ENCODE results near the gene CRISP2.
"Not testable (repeated sequence)": the region's sequence is repeated elsewhere in the genome, so short reads cannot be mapped to it uniquely, and the experiment has no call there.

CRISP2 gene, protein sequence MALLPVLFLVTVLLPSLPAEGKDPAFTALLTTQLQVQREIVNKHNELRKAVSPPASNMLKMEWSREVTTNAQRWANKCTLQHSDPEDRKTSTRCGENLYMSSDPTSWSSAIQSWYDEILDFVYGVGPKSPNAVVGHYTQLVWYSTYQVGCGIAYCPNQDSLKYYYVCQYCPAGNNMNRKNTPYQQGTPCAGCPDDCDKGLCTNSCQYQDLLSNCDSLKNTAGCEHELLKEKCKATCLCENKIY

DNA sequence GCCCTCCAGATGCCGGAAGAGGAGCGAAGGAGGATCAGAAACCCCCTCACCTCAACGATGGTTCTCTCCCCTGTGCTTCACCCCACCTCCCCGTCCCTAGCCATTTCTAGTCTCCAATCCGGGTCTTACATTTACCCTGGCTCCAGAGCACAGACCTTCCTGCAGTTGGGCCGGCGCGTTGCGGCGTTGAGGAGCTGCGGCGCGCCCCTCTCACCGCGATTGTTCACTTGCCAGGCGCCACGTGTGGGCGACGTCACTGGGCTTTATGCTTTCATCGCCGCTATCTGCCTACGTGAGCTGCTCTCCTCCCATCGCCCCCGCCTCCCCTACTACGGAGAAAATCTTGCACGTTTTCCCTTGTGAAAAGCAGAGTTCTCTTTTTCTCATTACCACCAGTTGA lies at the start of gene CRISP2:
TSS of gene CRISP2 (minus strand) at position 198 of the 400 bp plus-strand sequence. CDS start 4,347 bp downstream, outside the sequence.
- peak; percentile 88 for DNase-seq

- peak; percentile 17 for DNase-seq
Measured at GRCh38 chr6:49744259-49744658, 30.9 kb upstream of the CRISP2 start, which contains the start of gene CRISP3. TSS of gene CRISP3 (minus strand) at chr6:49744388. CDS start at chr6:49744367, 21 bp downstream.

GRCh38 chr6:49743429-49743828 lies 30.1 kb upstream of the CRISP2 start:
- no peak for DNase-seq

DNA sequence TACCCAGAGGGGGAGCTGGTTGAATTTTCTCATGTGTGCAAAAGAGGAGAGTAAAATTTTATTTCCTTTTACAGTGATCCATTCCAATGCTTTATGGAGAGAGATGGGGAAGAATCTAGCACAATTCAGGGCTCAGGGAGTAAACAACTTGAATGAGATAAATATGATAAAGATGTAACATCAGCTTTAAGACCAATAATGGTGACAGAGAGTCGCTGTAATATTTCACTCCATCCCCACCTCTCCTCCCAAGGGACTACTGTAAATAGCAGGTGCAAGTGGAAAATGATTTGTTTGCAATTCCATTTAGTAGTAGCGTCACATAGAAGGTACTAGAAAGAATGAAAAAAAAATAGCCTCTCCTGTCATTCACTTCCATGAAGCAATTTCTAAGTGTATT lies 26.1 kb upstream of the CRISP2 start:
- DNase-seq, result peak; percentile 91

- DNase-seq, result no peak
Measured at GRCh38 chr6:49736017-49736508, 22.7 kb upstream of the CRISP2 start.

DNA sequence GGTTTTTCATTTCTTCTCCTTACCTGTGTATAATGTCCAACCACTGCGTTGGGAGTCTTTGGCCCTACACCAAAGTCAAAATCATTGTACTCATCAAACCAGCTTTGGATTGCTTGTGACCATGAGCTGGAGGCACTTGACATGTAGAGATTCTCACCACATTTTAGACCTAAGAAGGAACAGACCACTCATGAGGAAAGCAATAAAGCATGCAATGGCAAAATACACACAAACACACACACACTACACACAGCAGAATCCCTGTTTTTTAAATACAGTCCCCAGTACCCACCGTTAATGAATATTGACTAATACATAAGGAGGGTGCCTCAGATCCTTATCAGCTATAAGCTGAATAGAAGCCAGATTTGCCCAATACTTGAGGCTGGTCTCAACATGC lies 20.3 kb upstream of the CRISP2 start:
- no peak for DNase-seq

DNA sequence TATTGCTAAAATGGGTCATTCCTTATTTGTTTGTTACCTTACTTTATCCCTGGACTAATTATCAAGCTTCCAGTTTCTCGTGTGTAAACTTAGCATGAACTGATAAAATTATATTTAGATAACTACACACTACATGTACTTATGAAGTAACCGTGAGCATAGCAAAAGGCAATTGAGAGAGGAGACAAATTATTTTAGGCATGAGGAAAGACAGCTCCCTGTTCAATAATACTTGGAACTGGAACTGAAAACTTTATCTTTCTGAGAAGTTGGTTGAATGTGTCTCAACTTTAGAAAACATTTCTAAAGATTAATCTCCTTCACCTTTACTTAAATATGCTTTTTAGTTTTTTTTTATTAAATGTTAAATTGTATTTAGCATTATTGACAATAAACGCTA lies 19.4 kb upstream of the CRISP2 start:
- DNase-seq, result no peak

DNA sequence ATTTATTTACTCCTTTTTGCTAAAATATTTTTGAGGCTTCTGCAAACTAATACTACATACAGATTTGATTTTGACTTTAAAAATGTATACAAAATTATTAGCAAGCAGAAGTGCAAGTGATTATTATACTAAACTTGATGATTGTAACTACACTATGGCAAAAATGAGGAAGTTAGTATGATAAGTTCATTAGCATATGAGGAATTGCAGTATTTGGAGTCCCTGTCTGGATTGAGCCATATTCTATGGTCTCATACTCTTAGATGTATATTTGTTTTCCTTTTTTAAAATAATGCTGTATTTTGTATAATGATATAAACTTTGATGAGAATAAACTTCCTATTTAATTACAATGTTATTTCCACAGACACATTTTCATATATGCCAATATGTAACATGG lies 16.9 kb upstream of the CRISP2 start:
- DNase-seq, result no peak

DNA sequence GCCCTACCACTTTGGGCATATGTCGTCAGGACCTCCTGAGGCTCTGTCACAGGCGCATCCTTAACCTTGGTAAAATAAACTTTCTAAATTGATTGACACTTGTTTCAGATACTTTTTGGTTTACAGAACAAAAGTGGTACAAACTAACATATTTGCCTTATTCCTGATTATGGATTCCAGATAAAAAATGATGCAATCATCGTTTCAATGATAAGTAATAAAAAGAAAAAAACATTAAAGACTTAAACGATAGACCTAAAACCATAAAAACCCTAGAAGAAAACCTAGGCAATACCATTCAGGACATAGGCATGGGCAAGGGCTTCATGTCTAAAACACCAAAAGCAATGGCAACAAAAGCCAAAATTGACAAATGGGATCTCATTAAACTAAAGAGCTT lies 10.6 kb upstream of the CRISP2 start:
- not testable (repeated sequence) for DNase-seq

DNA sequence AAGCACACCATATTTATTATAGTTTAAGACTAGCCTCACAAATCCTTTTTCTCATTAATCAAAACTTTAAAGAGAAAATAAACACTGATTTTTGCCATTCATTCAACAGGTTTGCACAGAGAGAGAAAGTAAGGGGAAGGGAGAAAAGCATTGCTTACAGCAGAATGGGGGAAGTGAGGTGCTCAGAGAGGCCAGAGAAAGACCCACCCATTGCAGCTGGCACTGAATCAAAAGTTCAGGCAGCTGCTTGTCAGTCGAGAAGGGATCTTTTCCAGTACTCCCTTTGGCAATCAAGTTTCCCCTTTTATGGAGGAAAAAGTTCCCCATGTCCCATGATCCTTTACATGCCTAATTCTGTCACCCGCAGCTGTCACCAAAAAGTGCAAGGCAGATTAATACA lies 8.0 kb upstream of the CRISP2 start:
- no peak for DNase-seq

DNA sequence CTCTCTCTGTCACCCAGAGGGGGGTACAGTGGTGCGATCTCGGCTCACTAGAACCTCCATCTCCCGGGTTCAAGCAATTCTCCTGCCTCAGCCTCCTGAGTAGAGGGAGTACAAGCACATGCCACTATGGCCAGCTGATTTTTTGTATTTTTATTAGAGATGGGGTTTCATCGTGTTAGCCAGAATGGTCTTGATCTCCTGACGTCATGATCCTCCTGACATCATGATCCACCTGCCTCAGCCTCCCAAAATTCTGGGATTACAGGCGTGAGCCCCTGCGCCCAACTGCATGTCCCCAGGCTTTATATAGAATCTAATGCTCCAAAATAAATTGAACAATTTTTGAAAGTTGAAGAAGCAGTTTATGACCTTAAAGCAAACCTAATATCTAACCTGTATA lies 7.0 kb upstream of the CRISP2 start:
- DNase-seq, result no peak

DNA sequence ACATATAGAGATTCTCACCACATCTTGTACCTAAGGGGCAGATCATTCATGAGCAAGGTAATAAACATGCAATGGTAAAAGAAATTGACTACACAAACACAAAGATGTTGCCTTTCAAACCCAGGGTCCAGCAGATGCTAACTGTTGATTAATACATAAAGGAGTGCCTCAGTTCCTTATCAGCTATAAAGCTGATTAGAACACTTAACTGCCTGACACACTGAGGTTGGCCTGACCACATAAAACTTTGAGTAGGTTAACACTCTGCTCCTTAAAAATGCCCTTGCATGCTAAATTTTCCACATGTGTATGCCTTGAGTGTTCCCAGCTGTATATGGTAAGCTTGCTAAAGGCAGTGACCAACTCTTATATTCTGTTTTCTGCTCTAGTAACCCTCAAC lies 14.9 kb downstream of the CRISP2 start:
- no peak for DNase-seq

- DNase-seq, result no peak
Measured at GRCh38 chr6:49693512-49693911, 19.8 kb downstream of the CRISP2 start.

DNA sequence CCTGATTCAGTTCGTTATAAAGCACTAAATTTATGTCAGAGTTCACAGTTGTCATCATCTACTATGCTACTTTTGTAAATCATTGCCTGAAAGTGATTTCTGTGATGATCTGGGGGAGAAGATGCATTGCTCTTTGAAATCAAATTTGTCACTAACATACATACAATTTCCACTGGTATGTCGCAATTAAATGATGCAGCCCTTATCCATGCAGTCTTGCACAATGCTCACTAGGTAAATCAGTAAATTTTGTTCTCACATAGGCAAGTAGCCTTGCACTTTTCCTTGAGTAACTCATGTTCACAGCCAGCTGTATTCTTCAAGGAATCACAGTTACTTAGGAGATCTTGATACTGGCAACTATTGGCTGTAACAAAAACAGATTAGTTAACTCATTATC lies 20.8 kb downstream of the CRISP2 start:
- no peak for DNase-seq

- no peak for DNase-seq
Measured at GRCh38 chr6:49676671-49677281, 36.6 kb downstream of the CRISP2 start.

DNA sequence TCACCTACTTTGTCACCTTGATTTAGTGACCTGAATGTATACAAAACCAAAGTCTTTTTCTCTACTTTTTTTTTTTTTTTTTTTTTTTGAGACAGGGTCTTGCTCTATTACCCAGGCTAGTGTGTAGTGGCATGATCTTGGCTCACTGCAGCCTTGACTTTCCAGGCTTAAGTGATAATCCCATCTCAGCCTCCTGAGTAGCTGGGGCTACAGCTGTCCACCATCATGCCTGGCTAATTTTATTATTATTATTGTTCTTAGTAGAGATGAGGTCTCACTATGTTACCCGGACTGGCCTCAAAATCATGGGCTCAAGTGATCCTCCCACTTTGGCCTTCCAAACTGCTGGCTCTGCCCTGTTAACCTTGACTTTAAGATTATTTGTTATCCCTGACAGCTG lies 37.5 kb downstream of the CRISP2 start:
- DNase-seq, result no peak

DNA sequence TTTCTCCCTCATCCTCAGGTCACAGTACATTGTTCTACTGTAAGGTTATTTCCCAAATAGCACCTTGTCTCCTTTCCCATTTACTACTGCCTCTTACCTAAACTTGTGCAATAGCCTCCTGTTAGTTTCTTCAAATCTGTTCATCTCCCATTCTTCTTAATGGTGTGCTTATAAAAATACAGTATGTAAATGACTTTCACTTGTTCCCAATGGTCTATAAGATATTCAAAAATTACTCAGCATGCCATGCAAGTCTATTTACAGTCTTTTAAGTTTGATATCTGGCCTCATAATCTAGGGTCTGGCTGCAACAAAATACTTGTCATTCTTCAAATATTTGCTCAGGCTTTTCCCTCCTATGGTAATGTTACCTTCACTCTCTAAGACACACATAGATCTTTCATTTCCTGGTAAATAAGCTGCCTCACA lies 45.2 kb downstream of the CRISP2 start:
- DNase-seq, result no peak

DNA sequence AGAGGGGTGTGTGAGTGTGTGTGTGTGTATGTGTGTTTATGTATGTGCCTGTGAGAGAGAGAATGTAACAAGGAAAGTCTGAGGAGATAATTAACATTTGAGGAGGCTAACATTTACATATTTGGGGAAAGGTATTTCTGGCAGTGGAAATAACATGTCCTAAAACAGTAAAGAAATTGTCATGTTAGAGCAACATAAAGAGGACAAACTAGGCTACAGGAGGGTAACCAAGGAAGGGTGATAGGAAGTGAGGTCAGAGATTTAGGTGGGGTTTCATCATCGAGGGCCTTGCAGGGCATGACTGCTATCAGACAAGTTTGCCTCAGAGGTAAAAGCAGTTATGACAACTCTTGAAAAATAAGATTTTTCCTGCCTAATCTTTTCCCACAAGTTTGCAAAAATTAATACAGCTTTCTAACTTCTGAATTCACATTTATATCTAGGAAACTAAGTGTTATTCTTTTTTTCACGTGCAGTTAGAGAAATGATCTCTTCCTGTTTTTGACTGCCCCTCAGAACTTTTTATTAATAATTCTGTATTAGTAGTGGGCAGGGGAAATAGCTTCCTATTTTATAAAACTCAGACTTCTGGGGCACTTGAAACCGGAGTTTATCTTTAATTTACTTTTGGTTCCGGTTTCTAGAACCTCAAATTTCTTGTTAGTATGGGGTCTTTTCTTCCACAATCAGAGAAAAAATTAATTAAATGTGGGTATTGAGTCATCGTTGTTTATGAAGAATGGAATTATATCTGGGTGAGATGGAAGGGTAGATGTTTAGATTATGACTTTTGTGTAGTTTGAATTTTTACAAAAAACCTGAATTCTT lies 46.2 kb downstream of the CRISP2 start:
- DNase-seq, result no peak

DNA sequence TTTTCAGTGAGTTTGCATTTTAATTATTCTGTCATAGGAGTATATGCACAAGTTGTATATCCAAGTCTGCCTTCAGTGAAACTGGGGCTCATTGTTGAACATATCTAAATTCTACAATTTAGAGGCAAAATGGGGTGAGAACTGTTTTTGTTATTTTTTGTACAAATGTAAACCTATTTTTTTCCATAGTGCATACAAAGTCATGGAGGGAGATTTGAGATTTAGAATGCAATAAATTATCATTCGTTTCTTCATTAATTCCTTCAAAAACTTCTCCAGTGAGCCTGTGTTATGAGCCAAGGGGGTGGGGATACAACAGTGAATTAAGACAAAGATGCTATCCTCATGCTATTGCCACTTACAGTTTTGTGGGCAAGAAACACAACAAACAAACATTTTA lies 46.9 kb downstream of the CRISP2 start:
- DNase-seq, result no peak

GRCh38 chr6:49664817-49665216 lies 48.5 kb downstream of the CRISP2 start:
- no peak for DNase-seq

DNA sequence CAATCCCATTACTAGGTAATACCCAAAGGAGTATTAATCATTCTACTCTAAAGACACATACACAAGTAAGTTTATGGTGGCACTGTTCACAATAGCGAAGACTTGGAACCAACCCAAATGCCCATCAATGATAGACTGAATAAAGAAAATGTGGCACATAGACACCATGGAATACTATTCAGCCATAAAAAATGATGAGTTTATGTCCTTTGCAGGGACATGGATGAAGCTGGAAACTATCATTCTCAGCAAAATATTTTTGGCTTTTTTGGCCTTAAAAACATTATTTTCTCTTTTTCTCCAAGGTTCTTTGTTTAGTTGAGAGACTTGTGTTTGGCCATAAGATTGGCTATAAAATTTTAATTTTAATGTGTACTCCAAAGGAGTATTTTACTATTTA lies 49.3 kb downstream of the CRISP2 start:
- DNase-seq, result not testable (repeated sequence)

DNA sequence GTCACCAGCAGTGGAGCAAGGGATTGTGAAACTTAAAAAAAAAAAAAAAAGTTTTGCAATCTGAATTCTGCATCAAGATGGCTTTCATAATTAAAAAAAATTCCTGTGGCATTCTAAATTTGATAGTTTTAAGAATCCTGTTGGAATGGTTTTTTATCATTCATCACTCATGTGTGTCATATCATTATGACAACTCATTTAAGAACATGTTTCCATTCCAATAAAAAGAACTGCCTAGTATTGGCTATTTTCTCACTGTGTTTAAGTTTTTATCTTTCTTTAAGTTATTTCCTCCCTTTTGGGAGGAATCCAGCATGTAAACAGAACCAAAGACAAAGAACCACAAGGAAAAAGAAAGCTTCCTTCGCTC lies 50.5 kb downstream of the CRISP2 start:
- no peak for DNase-seq

DNA sequence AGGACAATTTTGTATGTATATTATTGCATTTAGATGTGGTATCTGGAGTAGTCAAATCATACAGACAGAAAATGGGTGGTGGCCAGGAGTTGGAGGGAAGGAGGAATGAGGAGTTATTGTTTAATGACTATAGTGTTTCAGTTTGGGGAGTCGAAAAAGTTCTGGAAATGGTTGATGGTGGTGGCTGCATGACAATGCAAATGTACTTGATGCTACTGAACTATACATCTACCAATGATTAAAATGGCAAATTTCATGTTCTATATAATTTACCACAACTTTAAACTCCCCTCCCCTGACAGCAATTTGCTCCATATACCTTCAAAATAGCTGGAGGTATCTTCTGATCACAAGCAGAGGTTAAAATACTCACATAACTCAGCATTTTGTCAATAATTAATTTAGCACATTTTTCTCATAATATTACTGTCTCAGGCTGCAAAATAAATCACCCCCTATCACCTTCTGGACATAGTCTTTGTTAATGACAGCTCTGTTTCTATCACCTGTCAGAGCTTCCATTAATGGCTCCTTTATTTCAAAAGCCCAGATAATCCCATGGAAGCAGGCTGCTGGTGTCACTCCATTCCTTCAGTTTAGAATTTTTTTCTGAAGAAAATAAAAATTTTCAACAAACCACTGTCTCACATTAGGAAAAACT lies 51.0 kb downstream of the CRISP2 start:
- no peak for DNase-seq

Measured in NCI-H69 (cell line).